Measurements from ENCODE around the gene DNAH10. TPM values are rescaled to one million over a fixed set of nuclear protein-coding genes. Genes with fewer than 3 reads are reported as not detected.
A peak's percentile ranks its signal among the peaks of the same experiment; 100 is the strongest.
"Not testable (repeated sequence)": the region's sequence is repeated elsewhere in the genome, so short reads cannot be mapped to it uniquely, and the experiment has no call there.

The DNAH10 gene
- total RNA-seq, 1 experiment from 2014 or later = 0.05 TPM

GRCh38 chr12:123903301-123904065 is 141.4 kb downstream of the DNAH10 start:
- DNase-seq (ENCODE audit: extremely low read depth, low read depth) = no peak

GRCh38 chr12:123905319-123905925 is 143.3 kb downstream of the DNAH10 start:
- DNase-seq (ENCODE audit: extremely low read depth, low read depth) = peak; percentile 69

- no peak for DNase-seq (ENCODE audit: extremely low read depth, low read depth)
These were observed 144.8 kb downstream of the DNAH10 start for GRCh38 chr12:123906711-123907420.

DNA sequence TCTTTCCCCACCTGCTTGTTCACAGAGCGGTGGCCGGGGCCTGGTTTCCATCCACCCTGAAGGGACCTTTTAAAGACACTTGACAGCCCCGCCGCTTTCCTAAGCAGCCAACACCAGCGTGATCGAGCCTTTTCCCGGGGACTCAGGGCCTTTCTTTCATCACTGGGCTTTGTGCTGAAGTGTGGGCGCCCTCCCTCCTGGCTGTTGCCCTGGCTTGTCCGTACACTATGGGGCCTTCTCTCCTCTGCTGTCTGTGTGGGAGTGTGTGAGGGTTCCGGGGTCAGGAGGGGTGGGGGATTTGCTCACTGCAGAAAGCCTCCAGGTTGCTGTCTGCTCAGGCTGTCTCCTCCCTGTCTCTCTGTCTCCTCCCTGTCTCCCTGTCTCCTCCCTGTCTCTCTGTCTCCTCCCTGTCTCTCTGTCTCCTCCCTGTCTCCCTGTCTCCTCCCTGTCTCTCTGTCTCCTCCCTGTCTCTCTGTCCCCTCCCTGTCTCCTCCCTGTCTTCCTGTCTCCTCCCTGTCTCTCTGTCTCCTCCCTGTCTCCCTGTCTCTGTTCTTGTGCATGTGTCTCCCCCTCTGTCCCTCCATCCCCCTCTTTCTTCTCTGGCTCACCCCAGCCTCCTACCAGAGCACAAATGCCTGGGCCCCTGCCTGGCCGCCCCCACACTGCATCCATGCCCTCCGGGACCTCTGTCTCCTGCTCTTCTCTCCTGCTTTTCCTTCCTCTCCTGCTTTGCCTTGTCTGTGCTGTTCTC is 145.8 kb downstream of the DNAH10 start:
- DNase-seq (ENCODE audit: extremely low read depth, low read depth) = no peak

- no peak for DNase-seq (ENCODE audit: extremely low read depth, low read depth)
These were observed 147.0 kb downstream of the DNAH10 start for GRCh38 chr12:123908884-123909725.

DNA sequence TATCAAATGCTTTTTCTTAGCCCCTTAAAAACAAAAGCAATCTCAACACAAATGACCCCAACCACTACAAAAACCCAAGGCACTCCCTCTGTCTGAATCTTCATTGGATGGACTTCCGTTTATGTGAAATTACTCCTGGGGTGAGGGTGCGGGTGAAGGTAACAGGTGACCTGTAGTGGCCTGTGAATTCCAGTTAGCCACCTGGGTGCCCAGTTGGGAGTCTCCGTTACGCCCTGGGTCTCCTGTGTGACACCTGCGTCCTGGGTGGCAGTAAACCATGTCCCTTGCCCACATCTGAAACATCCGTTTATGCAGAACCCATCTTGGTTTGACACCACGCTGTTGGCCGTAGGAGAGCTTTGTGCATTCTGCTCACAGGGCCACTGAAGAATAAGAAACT is 148.0 kb downstream of the DNAH10 start:
- DNase-seq (ENCODE audit: extremely low read depth, low read depth) = no peak

GRCh38 chr12:123910761-123911193 is 148.7 kb downstream of the DNAH10 start:
- DNase-seq (ENCODE audit: extremely low read depth, low read depth) = no peak

DNA sequence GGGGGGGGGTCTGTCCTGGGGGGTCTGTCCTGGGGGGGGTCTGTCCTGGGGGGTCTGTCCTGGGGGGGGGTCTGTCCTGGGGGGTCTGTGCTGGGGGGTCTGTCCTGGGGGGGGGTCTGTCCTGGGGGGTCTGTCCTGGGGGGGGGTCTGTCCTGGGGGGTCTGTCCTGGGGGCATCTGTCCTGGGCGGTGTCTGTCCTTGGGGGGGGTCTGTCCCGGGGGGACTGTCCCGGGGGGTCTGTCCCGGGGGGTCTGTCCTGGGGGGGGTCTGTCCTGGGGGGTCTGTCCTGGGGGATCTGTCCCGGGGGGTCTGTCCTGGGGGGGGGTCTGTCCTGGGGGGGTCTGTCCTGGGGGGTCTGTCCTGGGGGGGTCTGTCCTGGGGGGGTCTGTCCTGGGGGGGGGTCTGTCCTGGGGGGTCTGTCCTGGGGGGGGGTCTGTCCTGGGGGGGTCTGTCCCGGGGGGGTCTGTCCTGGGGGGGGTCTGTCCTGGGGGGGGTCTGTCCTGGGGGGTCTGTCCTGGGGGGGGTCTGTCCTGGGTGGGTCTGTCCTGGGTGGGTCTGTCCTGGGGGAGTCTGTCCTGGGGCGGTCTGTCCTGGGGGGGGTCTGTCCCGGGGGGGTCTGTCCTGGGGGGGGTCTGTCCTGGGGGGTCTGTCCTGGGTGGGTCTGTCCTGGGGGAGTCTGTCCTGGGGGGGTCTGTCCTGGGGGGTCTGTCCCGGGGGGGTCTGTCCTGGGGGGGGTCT is 149.7 kb downstream of the DNAH10 start:
- DNase-seq (ENCODE audit: extremely low read depth, low read depth) = not testable (repeated sequence)

- DNase-seq (ENCODE audit: extremely low read depth, low read depth) = no peak
These were observed 150.6 kb downstream of the DNAH10 start for GRCh38 chr12:123912415-123913380.

- DNase-seq (ENCODE audit: extremely low read depth, low read depth) = no peak
These were observed 152.7 kb downstream of the DNAH10 start for GRCh38 chr12:123914726-123915333.

DNA sequence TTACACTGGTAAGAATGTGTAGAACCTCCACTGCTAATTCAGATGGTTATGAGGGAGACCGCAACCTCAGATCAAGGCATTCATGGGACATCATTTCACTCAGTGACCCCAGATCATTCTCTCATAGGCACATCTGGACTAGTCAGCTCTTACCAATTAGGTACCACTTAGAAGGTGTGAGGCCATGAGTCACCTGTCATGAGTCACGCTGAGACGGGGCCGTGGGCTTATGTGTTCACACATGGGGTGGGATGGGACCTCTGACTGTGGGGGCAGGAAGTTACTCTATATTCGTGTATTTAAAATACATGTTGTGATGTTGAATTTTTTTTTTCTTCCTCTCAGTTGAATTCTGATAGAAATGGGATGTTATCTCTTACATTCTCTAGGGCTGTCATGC is 154.6 kb downstream of the DNAH10 start:
- no peak for DNase-seq (ENCODE audit: extremely low read depth, low read depth)

DNA sequence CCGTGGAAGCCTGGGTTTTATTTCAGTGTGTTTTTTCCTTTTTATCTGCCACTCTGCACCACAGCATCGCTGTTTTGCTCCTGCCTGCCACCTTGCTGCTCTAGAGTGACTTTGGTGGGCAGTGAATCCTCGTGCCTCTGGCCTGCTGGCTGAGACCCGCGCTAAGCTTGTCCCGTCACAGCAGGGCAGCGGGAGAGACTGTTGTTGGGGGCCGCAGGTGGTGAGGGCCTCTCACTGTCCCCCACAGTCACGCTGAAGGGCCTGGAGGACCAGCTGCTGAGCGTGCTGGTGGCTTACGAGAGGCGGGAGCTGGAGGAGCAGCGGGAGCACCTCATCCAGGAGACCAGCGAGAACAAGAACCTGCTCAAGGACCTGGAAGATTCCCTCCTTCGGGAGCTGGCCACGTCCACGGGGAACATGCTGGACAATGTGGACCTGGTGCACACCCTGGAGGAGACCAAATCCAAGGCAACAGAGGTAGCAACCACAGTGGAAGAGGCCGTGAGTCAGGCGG is 155.3 kb downstream of the DNAH10 start:
- DNase-seq (ENCODE audit: extremely low read depth, low read depth) = no peak

GRCh38 chr12:123919980-123920360 is 157.9 kb downstream of the DNAH10 start:
- DNase-seq (ENCODE audit: extremely low read depth, low read depth) = no peak

DNA sequence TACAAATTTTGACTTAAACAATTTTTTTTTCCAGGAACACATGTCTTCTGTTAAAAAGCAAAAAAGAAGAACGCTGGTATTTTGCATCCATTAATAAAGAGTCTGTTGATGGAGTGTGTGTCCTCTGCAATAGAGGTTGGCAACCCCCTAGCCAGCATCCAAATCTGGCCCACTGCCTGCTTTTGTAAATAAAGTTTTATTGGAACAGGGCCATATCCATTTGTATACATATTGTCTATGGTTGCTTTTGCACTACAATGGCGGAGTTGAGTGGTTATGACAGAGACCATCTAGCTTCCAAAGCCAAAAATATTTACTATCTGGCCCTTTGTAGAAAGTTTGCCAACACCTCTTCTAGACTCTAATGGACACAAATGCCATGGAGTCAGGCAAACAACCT is 160.9 kb downstream of the DNAH10 start:
- no peak for DNase-seq (ENCODE audit: extremely low read depth, low read depth)

DNA sequence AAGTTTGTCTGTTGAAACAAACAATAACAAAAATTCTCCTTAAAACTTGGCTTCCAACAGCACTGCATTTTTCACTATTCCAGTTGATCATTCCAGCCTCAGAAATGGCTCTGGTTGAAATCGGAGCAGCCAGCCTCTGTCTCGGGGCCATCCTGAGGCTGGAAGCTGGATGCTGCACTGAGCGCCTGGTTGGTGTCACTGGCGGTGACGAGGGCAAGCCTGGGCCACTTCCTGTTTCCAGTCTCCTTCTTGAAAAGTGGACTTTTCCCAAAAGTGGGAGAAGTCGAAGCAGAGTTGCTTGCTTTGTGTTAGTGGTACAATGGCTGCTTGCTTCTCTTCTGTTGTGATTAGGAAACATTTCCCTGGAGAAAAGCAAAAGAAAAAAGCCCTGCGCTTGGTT is 161.8 kb downstream of the DNAH10 start:
- DNase-seq (ENCODE audit: extremely low read depth, low read depth) = no peak

DNA sequence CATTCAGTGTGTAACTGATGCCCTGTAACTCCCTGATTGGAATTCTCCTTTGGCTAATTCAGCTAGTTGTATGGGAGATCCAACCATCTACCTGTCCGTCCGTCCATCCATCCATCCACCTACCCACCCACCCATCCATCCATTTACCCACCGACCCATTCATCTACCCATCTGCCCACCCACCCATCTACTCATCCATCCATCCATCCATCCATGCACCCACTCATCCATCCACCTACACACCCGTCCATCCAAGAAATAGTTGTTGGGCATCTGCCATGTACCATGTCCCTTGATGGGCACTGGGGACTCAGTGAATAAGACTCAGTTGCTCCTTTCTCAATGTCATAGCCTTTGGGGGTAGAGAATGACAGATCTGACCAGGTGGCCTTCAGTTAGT is 162.4 kb downstream of the DNAH10 start:
- no peak for DNase-seq (ENCODE audit: extremely low read depth, low read depth)

DNA sequence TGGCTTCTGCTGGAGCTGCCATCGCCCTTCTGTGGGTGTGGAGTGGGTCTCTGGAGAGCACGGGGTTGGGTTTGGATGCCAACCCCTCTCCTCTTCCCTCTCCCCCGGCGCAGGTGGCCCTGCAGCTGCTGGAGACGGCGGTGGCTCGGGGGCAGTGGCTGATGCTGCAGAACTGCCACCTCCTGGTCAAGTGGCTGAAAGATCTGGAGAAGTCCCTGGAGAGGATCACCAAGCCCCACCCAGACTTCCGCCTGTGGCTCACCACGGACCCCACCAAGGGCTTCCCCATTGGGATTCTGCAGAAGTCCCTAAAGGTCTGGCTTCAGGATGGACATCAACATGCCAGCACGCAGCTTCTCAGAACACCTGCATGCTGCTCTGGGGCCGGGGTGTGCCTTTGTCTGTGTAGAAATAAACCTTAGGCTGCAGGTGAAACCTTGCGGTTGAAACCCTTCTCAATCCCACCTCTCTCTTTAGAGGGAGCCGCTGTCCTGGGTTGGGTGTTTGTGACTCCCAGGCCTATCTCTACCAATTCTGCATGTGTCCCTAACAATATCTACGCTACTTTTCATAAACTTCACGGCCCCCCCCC is 166.3 kb downstream of the DNAH10 start:
- DNase-seq (ENCODE audit: extremely low read depth, low read depth) = no peak
